COR-L47 (cell line): ENCODE measurements around the gene SOX2.
"Not testable (repeated sequence)": the region's sequence is repeated elsewhere in the genome, so short reads cannot be mapped to it uniquely, and the experiment has no call there.

Experiments
- DNase-seq: peaks from one replicate; lab custom pipeline; 2025; lab: John Stamatoyannopoulos, UW

The SOX2 gene

GRCh38 chr3:181757694-181758306 is 46.1 kb downstream of the SOX2 start:
- DNase-seq = no peak

DNA sequence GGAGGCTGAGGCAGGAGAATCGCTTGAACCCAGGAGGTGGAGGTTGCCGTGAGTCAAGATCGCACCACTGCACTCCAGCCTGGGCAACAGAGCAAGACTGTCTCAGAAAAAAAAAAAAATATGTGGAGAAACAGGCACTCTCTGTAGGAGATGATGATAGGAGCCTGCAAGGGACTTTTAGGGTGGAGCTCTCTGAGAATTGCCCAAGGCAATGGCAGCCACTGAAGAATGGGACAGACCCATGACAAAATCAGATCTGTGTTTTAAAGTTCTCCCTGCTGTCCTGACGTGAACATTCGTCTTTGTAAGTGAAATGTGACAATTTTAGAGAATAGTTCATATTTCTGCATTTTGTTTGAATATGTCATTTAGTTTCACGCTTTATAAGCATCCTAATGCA is 50.2 kb downstream of the SOX2 start:
- no peak for DNase-seq

DNA sequence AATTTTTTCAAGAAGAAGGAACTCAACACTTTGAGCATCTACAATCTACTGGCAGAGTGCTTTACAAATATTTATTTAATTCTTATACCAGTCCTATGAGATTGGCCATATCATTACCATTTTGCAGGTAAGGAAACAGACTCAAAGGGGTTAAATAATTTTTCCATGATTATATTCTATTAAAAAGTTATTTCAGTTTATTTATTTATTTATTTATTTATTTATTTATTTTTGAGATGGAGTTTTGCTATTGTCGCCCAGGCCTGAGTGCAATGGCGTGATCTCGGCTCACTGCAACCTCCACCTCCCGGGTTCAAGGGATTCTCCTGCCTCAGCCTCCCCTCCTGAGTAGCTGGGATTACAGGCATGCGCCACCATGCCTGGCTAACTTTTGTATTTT is 52.3 kb downstream of the SOX2 start:
- DNase-seq = not testable (repeated sequence)
